Measurements from ENCODE around the gene KMO.

KMO gene

DNA sequence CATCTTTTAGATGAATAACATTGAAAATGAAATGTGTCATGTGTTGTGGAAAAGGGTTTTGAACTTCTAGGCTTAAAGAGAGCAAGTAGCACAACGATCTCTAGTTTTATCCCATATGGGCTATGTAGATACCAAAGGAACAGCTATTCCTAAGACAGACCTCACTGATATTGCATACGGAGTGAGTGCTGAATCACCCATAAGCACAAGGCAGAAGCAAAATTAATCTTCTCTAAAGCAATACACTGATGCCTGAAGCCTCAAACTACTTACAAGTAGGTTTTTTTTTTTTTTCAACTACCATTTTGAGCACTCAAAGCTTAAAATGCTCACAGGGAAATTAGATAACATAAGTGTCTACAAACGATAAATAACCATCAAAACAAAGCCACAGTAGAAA lies 5.0 kb upstream of the KMO start:
- no peak for TF ChIP-seq SIN3A (IDR thresholded peaks at IDR 0.05; ENCODE audit: borderline replicate concordance, insufficient read depth, low read length)
- TF ChIP-seq POLR2AphosphoS5 (IDR thresholded peaks at IDR 0.05; ENCODE audit: low read depth, low read length) = no peak
- no peak for TF ChIP-seq TAF1 (IDR thresholded peaks at IDR 0.05; ENCODE audit: borderline replicate concordance, insufficient read depth, low read length)
- TF ChIP-seq FOXP2 (optimal IDR thresholded peaks at IDR 0.05; ENCODE audit: borderline replicate concordance, extremely low read depth, extremely low read length, insufficient read depth) = no peak
- TF ChIP-seq, protein P1, sequence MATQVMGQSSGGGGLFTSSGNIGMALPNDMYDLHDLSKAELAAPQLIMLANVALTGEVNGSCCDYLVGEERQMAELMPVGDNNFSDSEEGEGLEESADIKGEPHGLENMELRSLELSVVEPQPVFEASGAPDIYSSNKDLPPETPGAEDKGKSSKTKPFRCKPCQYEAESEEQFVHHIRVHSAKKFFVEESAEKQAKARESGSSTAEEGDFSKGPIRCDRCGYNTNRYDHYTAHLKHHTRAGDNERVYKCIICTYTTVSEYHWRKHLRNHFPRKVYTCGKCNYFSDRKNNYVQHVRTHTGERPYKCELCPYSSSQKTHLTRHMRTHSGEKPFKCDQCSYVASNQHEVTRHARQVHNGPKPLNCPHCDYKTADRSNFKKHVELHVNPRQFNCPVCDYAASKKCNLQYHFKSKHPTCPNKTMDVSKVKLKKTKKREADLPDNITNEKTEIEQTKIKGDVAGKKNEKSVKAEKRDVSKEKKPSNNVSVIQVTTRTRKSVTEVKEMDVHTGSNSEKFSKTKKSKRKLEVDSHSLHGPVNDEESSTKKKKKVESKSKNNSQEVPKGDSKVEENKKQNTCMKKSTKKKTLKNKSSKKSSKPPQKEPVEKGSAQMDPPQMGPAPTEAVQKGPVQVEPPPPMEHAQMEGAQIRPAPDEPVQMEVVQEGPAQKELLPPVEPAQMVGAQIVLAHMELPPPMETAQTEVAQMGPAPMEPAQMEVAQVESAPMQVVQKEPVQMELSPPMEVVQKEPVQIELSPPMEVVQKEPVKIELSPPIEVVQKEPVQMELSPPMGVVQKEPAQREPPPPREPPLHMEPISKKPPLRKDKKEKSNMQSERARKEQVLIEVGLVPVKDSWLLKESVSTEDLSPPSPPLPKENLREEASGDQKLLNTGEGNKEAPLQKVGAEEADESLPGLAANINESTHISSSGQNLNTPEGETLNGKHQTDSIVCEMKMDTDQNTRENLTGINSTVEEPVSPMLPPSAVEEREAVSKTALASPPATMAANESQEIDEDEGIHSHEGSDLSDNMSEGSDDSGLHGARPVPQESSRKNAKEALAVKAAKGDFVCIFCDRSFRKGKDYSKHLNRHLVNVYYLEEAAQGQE (IDR thresholded peaks at IDR 0.05; ENCODE audit: insufficient read depth in 1 of 2, low read depth in 2 of 2, low read length in 2 of 2) = no peak

DNA sequence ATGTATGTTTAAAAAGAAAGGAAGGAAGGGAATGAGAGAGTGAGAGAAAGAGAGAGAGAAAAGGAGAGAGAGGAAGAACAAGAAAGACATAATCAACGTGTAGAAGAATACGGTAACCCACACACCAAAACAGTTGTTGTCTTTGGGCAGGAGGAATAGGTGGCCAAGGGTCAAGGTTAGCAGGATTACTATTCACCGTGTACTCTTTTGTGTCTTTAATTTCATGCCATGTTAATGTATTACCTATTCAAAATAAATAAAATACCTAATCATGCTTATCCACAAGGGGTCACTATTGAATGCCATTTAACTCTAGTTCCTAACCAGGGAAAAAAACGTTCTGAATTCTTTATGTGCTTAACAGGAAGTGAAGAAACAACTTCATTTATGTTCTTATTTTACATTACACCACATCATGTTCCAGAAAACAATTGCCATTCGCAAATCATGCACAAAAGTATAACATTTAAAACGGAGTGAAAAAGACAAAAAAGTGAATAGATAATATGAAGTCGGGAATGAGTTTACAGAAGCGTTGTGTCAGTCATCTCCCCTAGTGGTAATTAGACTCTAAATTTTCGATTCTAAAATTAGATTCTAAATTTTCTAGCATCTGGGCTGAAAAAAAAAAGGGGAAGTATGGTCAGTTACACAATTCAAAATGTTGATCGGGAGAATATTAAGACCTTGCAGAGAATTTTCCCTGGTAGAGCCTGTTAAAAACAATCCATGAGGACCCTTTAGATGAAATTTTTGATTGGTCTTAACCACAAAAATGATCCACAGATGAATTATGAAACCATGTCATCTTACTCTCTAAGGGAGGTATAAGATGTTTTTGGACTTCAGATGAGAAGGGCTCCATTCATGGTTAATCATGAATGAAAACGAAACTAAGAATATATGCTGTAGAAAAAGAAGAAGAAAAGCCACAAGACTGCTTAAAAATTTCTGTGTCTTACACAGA lies 700 bp upstream of the KMO start:
- TF ChIP-seq FOXP2 (optimal IDR thresholded peaks at IDR 0.05; ENCODE audit: borderline replicate concordance, extremely low read depth, extremely low read length, insufficient read depth) (no peak), TAF1 (IDR thresholded peaks at IDR 0.05; ENCODE audit: borderline replicate concordance, insufficient read depth, low read length) (no peak), SIN3A (IDR thresholded peaks at IDR 0.05; ENCODE audit: borderline replicate concordance, insufficient read depth, low read length) (no peak), POLR2AphosphoS5 (IDR thresholded peaks at IDR 0.05; ENCODE audit: low read depth, low read length) (no peak)
- TF ChIP-seq, protein P1 (IDR thresholded peaks at IDR 0.05; ENCODE audit: insufficient read depth in 1 of 2, low read depth in 2 of 2, low read length in 2 of 2) = no peak

DNA sequence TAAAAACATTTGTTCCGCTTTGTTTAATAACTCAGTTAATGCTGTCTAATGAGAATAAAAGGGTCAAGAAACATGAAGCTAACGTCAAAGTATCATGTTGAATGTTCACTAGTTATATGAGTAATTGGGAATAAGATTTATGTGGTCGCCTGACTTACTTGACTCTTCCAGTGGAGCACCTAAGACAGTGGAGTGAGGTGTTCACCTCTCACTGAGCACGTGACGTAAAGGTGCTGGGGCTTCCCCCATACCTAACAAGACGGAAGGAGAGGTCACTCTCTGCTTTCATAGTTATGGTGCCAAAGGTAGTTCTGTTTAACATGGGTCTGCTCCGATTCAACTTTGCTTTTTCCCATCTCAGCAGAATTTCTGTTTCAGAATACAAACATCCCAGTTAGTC lies 686 bp downstream of the KMO start:
- no peak for TF ChIP-seq TAF1 (IDR thresholded peaks at IDR 0.05; ENCODE audit: borderline replicate concordance, insufficient read depth, low read length)
- TF ChIP-seq SIN3A (IDR thresholded peaks at IDR 0.05; ENCODE audit: borderline replicate concordance, insufficient read depth, low read length) = no peak
- TF ChIP-seq FOXP2 (optimal IDR thresholded peaks at IDR 0.05; ENCODE audit: borderline replicate concordance, extremely low read depth, extremely low read length, insufficient read depth) = no peak
- no peak for TF ChIP-seq POLR2AphosphoS5 (IDR thresholded peaks at IDR 0.05; ENCODE audit: low read depth, low read length)
- TF ChIP-seq, protein P1 (IDR thresholded peaks at IDR 0.05; ENCODE audit: insufficient read depth in 1 of 2, low read depth in 2 of 2, low read length in 2 of 2) = no peak

DNA sequence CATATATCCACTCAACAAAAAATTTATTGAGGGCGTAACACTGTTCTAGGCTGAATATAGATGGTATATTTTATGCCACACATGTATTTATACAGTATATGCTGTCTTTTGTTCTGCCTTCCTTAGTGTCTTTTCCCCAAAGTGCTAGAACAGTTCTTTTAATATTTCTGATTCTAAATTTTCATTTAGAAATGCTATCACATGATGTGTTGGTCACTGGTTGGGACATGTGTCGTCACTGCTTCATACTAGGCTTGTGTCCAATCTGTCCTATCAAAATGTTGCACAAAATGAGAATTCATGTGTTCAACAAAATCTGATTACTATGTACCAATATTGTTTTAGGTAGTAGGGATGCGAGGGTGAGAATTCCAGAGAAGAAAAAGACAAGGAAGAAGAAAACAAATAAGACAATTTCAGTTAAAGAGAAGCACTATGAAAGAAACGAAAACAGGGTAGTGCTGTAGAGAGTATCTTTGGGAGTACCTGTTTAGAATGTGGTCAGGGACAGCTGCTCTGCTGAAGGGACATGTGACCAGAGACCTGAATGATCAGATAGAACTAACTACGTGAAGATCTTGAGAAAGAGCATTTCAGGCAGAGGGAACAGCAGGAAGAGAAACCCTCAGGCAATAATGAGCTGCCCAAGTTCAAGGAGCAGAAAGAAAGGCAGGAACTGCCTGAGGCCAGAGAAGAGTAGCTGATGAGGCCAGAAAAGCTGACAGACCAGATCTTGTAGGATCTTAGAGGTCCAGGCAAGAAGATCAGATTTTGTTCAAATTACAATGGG lies 1.3 kb downstream of the KMO start:
- TF ChIP-seq TAF1 (IDR thresholded peaks at IDR 0.05; ENCODE audit: borderline replicate concordance, insufficient read depth, low read length) = no peak
- TF ChIP-seq SIN3A (IDR thresholded peaks at IDR 0.05; ENCODE audit: borderline replicate concordance, insufficient read depth, low read length) = no peak
- no peak for TF ChIP-seq POLR2AphosphoS5 (IDR thresholded peaks at IDR 0.05; ENCODE audit: low read depth, low read length)
- TF ChIP-seq FOXP2 (optimal IDR thresholded peaks at IDR 0.05; ENCODE audit: borderline replicate concordance, extremely low read depth, extremely low read length, insufficient read depth) = no peak
- TF ChIP-seq, protein P1 (IDR thresholded peaks at IDR 0.05; ENCODE audit: insufficient read depth in 1 of 2, low read depth in 2 of 2, low read length in 2 of 2) = no peak

Measured in PFSK-1 (cell line).